Spleen (tissue), 11 donors: Measurements from ENCODE around the gene TMEM108. TPM values are rescaled to one million over a fixed set of nuclear protein-coding genes. Genes with fewer than 3 reads are reported as not detected.

Experiments
- DNase-seq: peaks from one replicate; pipeline ENCODE4 v3.0.0-alpha.2; 2020
- H3K27ac ChIP-seq, 8 donors: fragments of 200-600 bp; sonication (generic) in 7 of 8; 1 replicate in 4 of 8; 2 replicates in 4 of 8; pipeline versions ENCODE4 v1.5.0 to v1.8.0; 2016 to 2021; ENCODE audit warnings: inconsistent platforms in 4 of 8, mild to moderate bottlenecking in 4 of 8, moderate library complexity in 1 of 8
- H3K27me3 ChIP-seq, 7 donors: fragments of 200-600 bp; sonication (generic) in 6 of 7; replicated peaks in 1 of 7; 1 replicate in 4 of 7; 2 replicates in 3 of 7; pipeline versions ENCODE4 v1.5.0 to v1.8.0; 2016 to 2021; ENCODE audit warnings: inconsistent platforms in 3 of 7, mild to moderate bottlenecking in 1 of 7
- H3K36me3 ChIP-seq, 6 donors: fragments of 200-600 bp; sonication (generic) in 5 of 6; 1 replicate in 4 of 6; 2 replicates in 2 of 6; pipeline versions ENCODE4 v1.5.0 to v1.8.0; 2016 to 2021; ENCODE audit warnings: inconsistent platforms in 2 of 6
- H3K4me1 ChIP-seq, 6 donors: fragments of 200-600 bp; sonication (generic) in 5 of 6; 1 replicate in 3 of 6; 2 replicates in 3 of 6; pipeline versions ENCODE4 v1.5.0 to v1.8.0; 2016 to 2021; ENCODE audit warnings: inconsistent platforms in 3 of 6
- H3K4me3 ChIP-seq, 8 donors: fragments of 200-600 bp; sonication (generic) in 7 of 8; 1 replicate in 4 of 8; 2 replicates in 4 of 8; pipeline versions ENCODE4 v1.5.0 to v1.8.0; 2016 to 2021; ENCODE audit warnings: inconsistent platforms in 4 of 8, mild to moderate bottlenecking in 4 of 8, moderate library complexity in 2 of 8
- H3K9me3 ChIP-seq, 8 donors: fragments of 200-600 bp; sonication (generic) in 7 of 8; 1 replicate in 4 of 8; 2 replicates in 4 of 8; pipeline versions ENCODE4 v1.5.0 to v1.8.0; 2016 to 2021; ENCODE audit warnings: inconsistent platforms in 4 of 8
- POLR2A ChIP-seq, 3 donors: fragments of 450-650 bp; IDR thresholded peaks; one replicate each; pipeline ENCODE4 v1.5.1; 2017; ENCODE audit warnings: antibody characterized with exemption in 3 of 3, mild to moderate bottlenecking in 1 of 3
- POLR2AphosphoS5 ChIP-seq, 3 donors: sonication (generic); formaldehyde crosslinking; IDR thresholded peaks; one replicate each; pipeline ENCODE4 v1.5.1; 2017; ENCODE audit warnings: antibody characterized with exemption in 3 of 3
- WGBS, 5 donors: extraction: QIAGEN DNeasy Blood & Tissue Kit in 3 of 5; methylation state at CpG; one replicate each; pipeline versions ENCODE4 v1.1.5 to v1.1.7; 2013 to 2018; 5-methylcytosine and 5-hydroxymethylcytosine counted together
- intact Hi-C: fragments of 100-400 bp; cut with DNase I; formaldehyde crosslinking; loops from one replicate; pipeline ENCODE4 v1.15.0; 2023; ENCODE audit warnings: low total_unique reads
- polyA plus RNA-seq, 3 donors: library from polyadenylated mRNA; stranded (reverse); fragments of 200-250 nt; gene quantifications; one replicate each; pipeline ENCODE4 v1.2.1, GENCODE V29; 2013
- total RNA-seq, 7 donors: library from RNA; depleted of rRNA in 3 of 7; stranded (reverse); fragments of >200 nt in 3 of 7; fragmentation: NEBNext Ultra II Directional in 4 of 7; extraction: Animal tissue kit (Norgen Biotek cat#: 25700) in 4 of 7; gene quantifications; one replicate each; pipeline versions ENCODE4 v1.1.0 to v1.2.1, GENCODE V29; 2016 to 2021
- TF ChIP-seq, protein P1 (sequence below), 11 experiments: fragments of 200-600 bp in 7 of 11; fragments of 450-650 bp in 4 of 11; sonication (generic) in 4 of 11; IDR thresholded peaks in 8 of 11; conservative IDR thresholded peaks in 3 of 11; 1 replicate in 7 of 11; 2 replicates in 4 of 11; pipeline versions ENCODE4 v1.4.0 to v1.8.0; 2016 to 2021; ENCODE audit warnings: antibody characterized with exemption in 11 of 11, inconsistent platforms in 4 of 11, mild to moderate bottlenecking in 1 of 11
- donor health status: healthy with polysubstance abuse.
- donor health status: DM: no; HTN: no; CAD: no; lungs with moderate emphysema.
- donor health status: DM: no; HTN: no; CAD: no.
- donor health status: Bipolar disorder and iron deficiency.
- donor health status: healthy.
- donor health status: DM: no; HTN: no; CAD: no.
- donor health status: DM: yes; HTN: yes; CAD: no.

TMEM108 gene
- total and polyA plus RNA-seq, 10 donors, result 0.20 to 4.0 (median 1.1) TPM

GRCh38 chr3:133317866-133318265 lies 279.7 kb downstream of the TMEM108 start:
- H3K9me3 ChIP-seq, result peaks cover 0 to 35% (median 25%) of the 10 kb centered on the region in 8 donors
- no peak overlapping the region for H3K4me3 ChIP-seq
- peaks cover 0 to 28% (median 0%) of the 10 kb centered on the region in 7 donors for H3K27me3 ChIP-seq
- no peak overlapping the region for H3K27ac ChIP-seq
- 60 to 81% (median 63%) methylated on average over 1 of the region's 1 CpG for WGBS, 5 donors
- H3K4me1 ChIP-seq, result no peaks in the 10 kb centered on the region
- DNase-seq, result no peak
- intact Hi-C loops, result no loop called here
- no peak for TF ChIP-seq POLR2AphosphoS5 (IDR thresholded peaks at IDR 0.05)
- no peak for TF ChIP-seq POLR2A (IDR thresholded peaks at IDR 0.05)
- TF ChIP-seq, protein P1, sequence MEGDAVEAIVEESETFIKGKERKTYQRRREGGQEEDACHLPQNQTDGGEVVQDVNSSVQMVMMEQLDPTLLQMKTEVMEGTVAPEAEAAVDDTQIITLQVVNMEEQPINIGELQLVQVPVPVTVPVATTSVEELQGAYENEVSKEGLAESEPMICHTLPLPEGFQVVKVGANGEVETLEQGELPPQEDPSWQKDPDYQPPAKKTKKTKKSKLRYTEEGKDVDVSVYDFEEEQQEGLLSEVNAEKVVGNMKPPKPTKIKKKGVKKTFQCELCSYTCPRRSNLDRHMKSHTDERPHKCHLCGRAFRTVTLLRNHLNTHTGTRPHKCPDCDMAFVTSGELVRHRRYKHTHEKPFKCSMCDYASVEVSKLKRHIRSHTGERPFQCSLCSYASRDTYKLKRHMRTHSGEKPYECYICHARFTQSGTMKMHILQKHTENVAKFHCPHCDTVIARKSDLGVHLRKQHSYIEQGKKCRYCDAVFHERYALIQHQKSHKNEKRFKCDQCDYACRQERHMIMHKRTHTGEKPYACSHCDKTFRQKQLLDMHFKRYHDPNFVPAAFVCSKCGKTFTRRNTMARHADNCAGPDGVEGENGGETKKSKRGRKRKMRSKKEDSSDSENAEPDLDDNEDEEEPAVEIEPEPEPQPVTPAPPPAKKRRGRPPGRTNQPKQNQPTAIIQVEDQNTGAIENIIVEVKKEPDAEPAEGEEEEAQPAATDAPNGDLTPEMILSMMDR (IDR thresholded peaks at IDR 0.05 in 8 of 11, conservative IDR thresholded peaks at IDR 0.05 in 3 of 11), result no peak
- H3K36me3 ChIP-seq, result no peaks in the 10 kb centered on the region

GRCh38 chr3:133328373-133328772 lies 290.2 kb downstream of the TMEM108 start:
- Histone ChIP-seq H3K4me1 (no peaks in the 10 kb centered on the region), H3K36me3 (no peaks in the 10 kb centered on the region), H3K4me3 (no peak overlapping the region), H3K27me3 (no peaks in the 10 kb centered on the region), H3K9me3 (peaks cover 0 to 19% (median 3%) of the 10 kb centered on the region in 8 donors), H3K27ac (no peak overlapping the region)
- intact Hi-C loops, result no loop called here
- 80 to 96% (median 84%) methylated on average over 1 of the region's 1 CpG for WGBS, 5 donors
- DNase-seq, result no peak
- TF ChIP-seq POLR2AphosphoS5 (IDR thresholded peaks at IDR 0.05), result no peak
- TF ChIP-seq POLR2A (IDR thresholded peaks at IDR 0.05), result no peak
- TF ChIP-seq, protein P1 (IDR thresholded peaks at IDR 0.05 in 8 of 11, conservative IDR thresholded peaks at IDR 0.05 in 3 of 11), result no peak

- intact Hi-C loops, result no loop called here
- WGBS, 5 donors, result 39 to 57% (median 47%) methylated on average over 1 of the region's 1 CpG
- H3K4me3 ChIP-seq, result no peak overlapping the region
- H3K27ac ChIP-seq, result no peak overlapping the region
- no peaks in the 10 kb centered on the region for H3K27me3 ChIP-seq
- H3K9me3 ChIP-seq, result peaks cover 0 to 6% (median 0%) of the 10 kb centered on the region in 8 donors
- TF ChIP-seq POLR2AphosphoS5 (IDR thresholded peaks at IDR 0.05) (no peak), POLR2A (IDR thresholded peaks at IDR 0.05) (no peak)
- TF ChIP-seq, protein P1 (IDR thresholded peaks at IDR 0.05 in 8 of 11, conservative IDR thresholded peaks at IDR 0.05 in 3 of 11), result no peak
- no peaks in the 10 kb centered on the region for H3K4me1 ChIP-seq
- no peaks in the 10 kb centered on the region for H3K36me3 ChIP-seq
- no peak for DNase-seq
Measured at GRCh38 chr3:133329626-133330025, 291.4 kb downstream of the TMEM108 start.

DNA sequence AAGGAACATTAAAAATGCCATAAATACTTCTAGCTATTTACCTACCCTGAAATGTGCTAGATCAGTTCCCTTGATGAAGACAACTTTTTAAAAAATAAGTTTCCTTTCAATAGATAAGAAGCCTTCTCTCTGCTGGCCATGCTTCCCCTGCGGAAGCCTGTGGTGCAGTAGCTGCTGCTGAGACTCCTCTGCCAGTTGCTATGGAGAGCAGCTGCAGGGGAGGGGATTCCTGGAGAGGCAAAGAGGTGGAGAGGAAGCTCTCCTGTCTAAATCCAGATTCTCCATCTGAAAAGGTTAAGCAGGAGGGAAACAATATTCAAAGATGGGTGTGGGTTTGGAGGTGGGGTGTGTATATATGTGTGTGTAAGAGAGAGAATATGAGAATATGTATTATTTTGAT lies 291.9 kb downstream of the TMEM108 start:
- intact Hi-C loops, result no loop called here
- no peak for TF ChIP-seq POLR2A (IDR thresholded peaks at IDR 0.05)
- TF ChIP-seq, protein P1 (IDR thresholded peaks at IDR 0.05 in 8 of 11, conservative IDR thresholded peaks at IDR 0.05 in 3 of 11), result no peak
- TF ChIP-seq POLR2AphosphoS5 (IDR thresholded peaks at IDR 0.05), result no peak
- no peak overlapping the region for H3K27ac ChIP-seq
- no peak for DNase-seq
- no peak overlapping the region for H3K4me3 ChIP-seq
- peaks cover 0 to 2% (median 0%) of the 10 kb centered on the region in 8 donors for H3K9me3 ChIP-seq
- no peaks in the 10 kb centered on the region for H3K36me3 ChIP-seq
- H3K27me3 ChIP-seq, result no peaks in the 10 kb centered on the region
- H3K4me1 ChIP-seq, result no peaks in the 10 kb centered on the region
- WGBS, 5 donors, result 30 to 58% (median 49%) methylated on average over 1 of the region's 1 CpG
